Measurements from ENCODE around the gene EFHC1.

EFHC1 gene

GRCh38 chr6:52522655-52523054 is 102.5 kb downstream of the EFHC1 start:
- TF ChIP-seq ZNF8 (CRISPR knock-in tag; IDR thresholded peaks at IDR 0.05), result no peak
- no peak for TF ChIP-seq ZFP30 (CRISPR knock-in tag; IDR thresholded peaks at IDR 0.05)
- no peak for TF ChIP-seq CSDC2 (CRISPR knock-in tag; IDR thresholded peaks at IDR 0.05)
- no peak for TF ChIP-seq RARB (CRISPR knock-in tag; IDR thresholded peaks at IDR 0.05)
- TF ChIP-seq PPARA (CRISPR knock-in tag; IDR thresholded peaks at IDR 0.05; ENCODE audit: borderline replicate concordance), result no peak
- TF ChIP-seq ESRRG (CRISPR knock-in tag; IDR thresholded peaks at IDR 0.05), result no peak
- TF ChIP-seq TOX (CRISPR knock-in tag; IDR thresholded peaks at IDR 0.05; ENCODE audit: borderline replicate concordance), result no peak
- ATAC-seq, result peak; percentile 37

GRCh38 chr6:52523378-52524142 is 103.4 kb downstream of the EFHC1 start:
- TF ChIP-seq ISL1 (CRISPR knock-in tag; IDR thresholded peaks at IDR 0.05) (0 out of 2 replicates have a peak, but pooled peaks have one; percentile 23), CSRNP3 (CRISPR knock-in tag; IDR thresholded peaks at IDR 0.05) (no peak)
- ATAC-seq, result peak; percentile 60

- no peak for ATAC-seq
These were observed 104.8 kb downstream of the EFHC1 start for GRCh38 chr6:52524918-52525317.

More at GRCh38 chr6:52524918-52525317, 104.8 kb downstream of the EFHC1 start:
- TF ChIP-seq TOX (CRISPR knock-in tag; IDR thresholded peaks at IDR 0.05; ENCODE audit: borderline replicate concordance), result no peak
- TF ChIP-seq PPARA (CRISPR knock-in tag; IDR thresholded peaks at IDR 0.05; ENCODE audit: borderline replicate concordance), result no peak
- no peak for TF ChIP-seq ARNTL (CRISPR knock-in tag; IDR thresholded peaks at IDR 0.05; ENCODE audit: borderline replicate concordance, low read depth)
- TF ChIP-seq TCF4 (CRISPR knock-in tag; IDR thresholded peaks at IDR 0.05; ENCODE audit: borderline replicate concordance), result no peak
- TF ChIP-seq ZFP30 (CRISPR knock-in tag; IDR thresholded peaks at IDR 0.05), result no peak
- TF ChIP-seq CREB5 (CRISPR knock-in tag; IDR thresholded peaks at IDR 0.05; ENCODE audit: low read depth), result no peak
- no peak for TF ChIP-seq ESRRG (CRISPR knock-in tag; IDR thresholded peaks at IDR 0.05)
- TF ChIP-seq ZNF565 (CRISPR knock-in tag; conservative IDR thresholded peaks at IDR 0.05; ENCODE audit: low read depth), result no peak
- no peak for TF ChIP-seq ZNF8 (CRISPR knock-in tag; IDR thresholded peaks at IDR 0.05)
- TF ChIP-seq POU6F1 (CRISPR knock-in tag; IDR thresholded peaks at IDR 0.05; ENCODE audit: borderline replicate concordance, low read depth), result no peak
- TF ChIP-seq TSHZ2 (CRISPR knock-in tag; IDR thresholded peaks at IDR 0.05), result no peak
- TF ChIP-seq ISL1 (CRISPR knock-in tag; IDR thresholded peaks at IDR 0.05), result no peak
- no peak for TF ChIP-seq ZC3H10 (CRISPR knock-in tag; IDR thresholded peaks at IDR 0.05)
- TF ChIP-seq GLIS3 (CRISPR knock-in tag; IDR thresholded peaks at IDR 0.05), result no peak
- no peak for TF ChIP-seq RARB (CRISPR knock-in tag; IDR thresholded peaks at IDR 0.05)
- no peak for TF ChIP-seq CSDC2 (CRISPR knock-in tag; IDR thresholded peaks at IDR 0.05)
- TF ChIP-seq ZNF70 (CRISPR knock-in tag; IDR thresholded peaks at IDR 0.05), result no peak
- no peak for TF ChIP-seq SNAI2 (CRISPR knock-in tag; IDR thresholded peaks at IDR 0.05)
- no peak for TF ChIP-seq PATZ1 (CRISPR knock-in tag; IDR thresholded peaks at IDR 0.05; ENCODE audit: borderline replicate concordance)
